ENCODE data around the gene SPDEF. TPM values are rescaled to one million over a fixed set of nuclear protein-coding genes. Genes with fewer than 3 reads are reported as not detected.

Gene SPDEF
- polyA plus RNA-seq, 2 of the 4 experiments (the other 2 are of a cell fraction), result 4.3 to 5.4 TPM

GRCh38 chr6:34584694-34585093 is 28.6 kb upstream of the SPDEF start:
- CTCF ChIA-PET, result interaction anchor here (0.8 to 1.8 kb wide), 6 partner anchors 10 to 126 kb away, joined by 3 to 7 read pairs (median 4); no protein-coding TSS in a partner anchor

GRCh38 chr6:34583861-34584604 is 27.9 kb upstream of the SPDEF start:
- Histone ChIP-seq H3K4me1 (peaks cover 8% of the 10 kb centered on the region; the same call in 2 of the 3 replicates), H3K4me2 (no peak overlapping the region), H3K4me3 (no peak overlapping the region), H3K27ac (no peak overlapping the region), H3K9me3 (no peaks in the 10 kb centered on the region)
- FAIRE-seq (no peak), ATAC-seq (no peak), DNase-seq (ENCODE audit: low read depth in 1 of 2, low spot score in 1 of 2) (no peak)
- 77% methylated on average over 3 of the region's 5 CpGs for WGBS (ENCODE audit: missing lambda C conversion rate)
- TF ChIP-seq ZC3H11A (IDR thresholded peaks at IDR 0.05), result no peak
- TF ChIP-seq MAZ (IDR thresholded peaks at IDR 0.05; ENCODE audit: borderline replicate concordance, low read depth, low read length), result no peak
- no peak for TF ChIP-seq CBX2 (IDR thresholded peaks at IDR 0.05; ENCODE audit: borderline replicate concordance, low read depth)
- TF ChIP-seq NPAS2 (CRISPR knock-in tag; IDR thresholded peaks at IDR 0.05; ENCODE audit: borderline replicate concordance), result no peak
- TF ChIP-seq SREBF2 (IDR thresholded peaks at IDR 0.05), result no peak
- no peak for TF ChIP-seq MYC (IDR thresholded peaks at IDR 0.05; ENCODE audit: borderline replicate concordance, low read length)
- TF ChIP-seq CTCF (IDR thresholded peaks at IDR 0.05), result no peak
- TF ChIP-seq NFE2L2 (conservative IDR thresholded peaks at IDR 0.05; ENCODE audit: low read length), result no peak
- TF ChIP-seq PHF8 (IDR thresholded peaks at IDR 0.05; ENCODE audit: borderline replicate concordance, low read depth), result no peak
- no peak for TF ChIP-seq EHF (CRISPR knock-in tag; IDR thresholded peaks at IDR 0.05)
- no peak for TF ChIP-seq POLR2A (IDR thresholded peaks at IDR 0.05; ENCODE audit: low read length)
- TF ChIP-seq E2F6 (IDR thresholded peaks at IDR 0.05; ENCODE audit: borderline replicate concordance, low read depth), result no peak
- no peak for TF ChIP-seq SMC3 (IDR thresholded peaks at IDR 0.05)
- no peak for TF ChIP-seq FOSL2 (IDR thresholded peaks at IDR 0.05)
- TF ChIP-seq FOSL2 (CRISPR knock-in tag; IDR thresholded peaks at IDR 0.05), result no peak
- no peak for TF ChIP-seq JUNB (IDR thresholded peaks at IDR 0.05)
- ChIA-PET POLR2A (interaction anchor here (0.6 kb wide), 1 partner anchor 201 kb away, joined by 4 read pairs; no protein-coding TSS in a partner anchor), CTCF (interaction anchor here (1.1 to 1.8 kb wide), 5 partner anchors 11 to 123 kb away, joined by 4 to 7 read pairs (median 4); no protein-coding TSS in a partner anchor)

More at GRCh38 chr6:34584694-34585093, 28.6 kb upstream of the SPDEF start:
- 86% methylated on average over 9 of the region's 9 CpGs for WGBS (ENCODE audit: missing lambda C conversion rate)
- Histone ChIP-seq H3K4me2 (no peak overlapping the region), H3K9me3 (no peaks in the 10 kb centered on the region), H3K27ac (no peak overlapping the region), H3K4me3 (no peak overlapping the region), H3K4me1 (peaks cover 8% of the 10 kb centered on the region; the same call in 2 of the 3 replicates)
- POLR2A ChIA-PET, result interaction anchor here (0.6 kb wide), 1 partner anchor 202 kb away, joined by 4 read pairs; no protein-coding TSS in a partner anchor
- no peak for FAIRE-seq
- no peak for DNase-seq (ENCODE audit: low read depth in 1 of 2, low spot score in 1 of 2)
- no peak for ATAC-seq
- TF ChIP-seq ELK1 (IDR thresholded peaks at IDR 0.05; ENCODE audit: low read depth, low read length), result no peak
- no peak for TF ChIP-seq RNF2 (IDR thresholded peaks at IDR 0.05; ENCODE audit: borderline replicate concordance, low read depth)
- TF ChIP-seq BCL3 (IDR thresholded peaks at IDR 0.05), result no peak
- TF ChIP-seq TFCP2L1 (CRISPR knock-in tag; IDR thresholded peaks at IDR 0.05), result no peak
- TF ChIP-seq NPAS2 (CRISPR knock-in tag; IDR thresholded peaks at IDR 0.05; ENCODE audit: borderline replicate concordance), result no peak
- no peak for TF ChIP-seq RAD21 (conservative IDR thresholded peaks at IDR 0.05 in 1 of 2, IDR thresholded peaks at IDR 0.05 in 1 of 2)
- TF ChIP-seq JUN (IDR thresholded peaks at IDR 0.05), result no peak
- no peak for TF ChIP-seq ZC3H11A (IDR thresholded peaks at IDR 0.05)

All from A549 (cell line).